Muscle of arm (tissue), 12 donors: ENCODE data around the gene CACNA1A. TPM values are rescaled to one million over a fixed set of nuclear protein-coding genes. Genes with fewer than 3 reads are reported as not detected.
A peak's percentile ranks its signal among the peaks of the same experiment; 100 is the strongest.
"Not testable (repeated sequence)": the region's sequence is repeated elsewhere in the genome, so short reads cannot be mapped to it uniquely, and the experiment has no call there.

Experiments
- DNase-seq: peaks from one replicate; pipeline ENCODE4 v3.0.0-alpha.2; 2013
- polyA plus RNA-seq, 12 donors: library from polyadenylated mRNA; unstranded; fragments of 120-200 nt; gene quantifications; one replicate each; pipeline ENCODE4 v1.2.1, GENCODE V29; 2013; ENCODE audit not compliant: insufficient read length in 12 of 12

CACNA1A gene
- polyA plus RNA-seq, 12 donors, result 0.76 to 11.3 (median 1.8) TPM; not detected in 1

- DNase-seq, result no peak
Observed at GRCh38 chr19:13206587-13206986, 299.7 kb downstream of the CACNA1A start.

- DNase-seq, result not testable (repeated sequence)
Observed at GRCh38 chr19:13202112-13202511, 304.2 kb downstream of the CACNA1A start.

- DNase-seq, result no peak
Observed at GRCh38 chr19:13198634-13199033, 307.6 kb downstream of the CACNA1A start.

- no peak for DNase-seq
Observed at GRCh38 chr19:13195678-13196077, 310.6 kb downstream of the CACNA1A start.

GRCh38 chr19:13190781-13191540, 315.3 kb downstream of the CACNA1A start:
- DNase-seq, result no peak

GRCh38 chr19:13189600-13189999, 316.7 kb downstream of the CACNA1A start:
- DNase-seq, result no peak

GRCh38 chr19:13187419-13187818, 318.9 kb downstream of the CACNA1A start:
- no peak for DNase-seq

- DNase-seq, result not testable (repeated sequence)
Observed at GRCh38 chr19:13186688-13187087, 319.6 kb downstream of the CACNA1A start.

GRCh38 chr19:13185763-13186657, 320.3 kb downstream of the CACNA1A start:
- DNase-seq, result not testable (repeated sequence)

GRCh38 chr19:13184926-13185325, 321.4 kb downstream of the CACNA1A start:
- DNase-seq, result not testable (repeated sequence)

- DNase-seq, result peak; percentile 68
Observed at GRCh38 chr19:13181747-13182388, 324.4 kb downstream of the CACNA1A start.

GRCh38 chr19:13178291-13178690, 328.0 kb downstream of the CACNA1A start:
- DNase-seq, result not testable (repeated sequence)

GRCh38 chr19:13177584-13177983, 328.7 kb downstream of the CACNA1A start:
- not testable (repeated sequence) for DNase-seq

- DNase-seq, result no peak
Observed at GRCh38 chr19:13176345-13176744, 329.9 kb downstream of the CACNA1A start.

- no peak for DNase-seq
Observed at GRCh38 chr19:13173139-13173737, 333.0 kb downstream of the CACNA1A start.

GRCh38 chr19:13172346-13173138, 333.7 kb downstream of the CACNA1A start:
- no peak for DNase-seq

- DNase-seq, result no peak
Observed at GRCh38 chr19:13171146-13171545, 335.1 kb downstream of the CACNA1A start.

GRCh38 chr19:13169769-13170168, 336.5 kb downstream of the CACNA1A start:
- no peak for DNase-seq

GRCh38 chr19:13166151-13166550, 340.1 kb downstream of the CACNA1A start:
- not testable (repeated sequence) for DNase-seq

- no peak for DNase-seq
Observed at GRCh38 chr19:13165162-13165997, 340.9 kb downstream of the CACNA1A start.
